GM18507 (cell line): ENCODE data around the gene GLRA3.
"Not testable (repeated sequence)": the region's sequence is repeated elsewhere in the genome, so short reads cannot be mapped to it uniquely, and the experiment has no call there.

Experiments used
- DNase-seq: peaks from one replicate; pipeline ENCODE4 v3.0.0; 2011; ENCODE audit warnings: low read depth; ENCODE audit not compliant: insufficient read length; ENCODE audit errors: extremely low spot score
- FAIRE-seq: peaks from 2 replicates; lab custom pipeline; 2011; peaks lifted over from hg19 to GRCh38; lab: Jason Lieb, UNC

GLRA3 gene

DNA sequence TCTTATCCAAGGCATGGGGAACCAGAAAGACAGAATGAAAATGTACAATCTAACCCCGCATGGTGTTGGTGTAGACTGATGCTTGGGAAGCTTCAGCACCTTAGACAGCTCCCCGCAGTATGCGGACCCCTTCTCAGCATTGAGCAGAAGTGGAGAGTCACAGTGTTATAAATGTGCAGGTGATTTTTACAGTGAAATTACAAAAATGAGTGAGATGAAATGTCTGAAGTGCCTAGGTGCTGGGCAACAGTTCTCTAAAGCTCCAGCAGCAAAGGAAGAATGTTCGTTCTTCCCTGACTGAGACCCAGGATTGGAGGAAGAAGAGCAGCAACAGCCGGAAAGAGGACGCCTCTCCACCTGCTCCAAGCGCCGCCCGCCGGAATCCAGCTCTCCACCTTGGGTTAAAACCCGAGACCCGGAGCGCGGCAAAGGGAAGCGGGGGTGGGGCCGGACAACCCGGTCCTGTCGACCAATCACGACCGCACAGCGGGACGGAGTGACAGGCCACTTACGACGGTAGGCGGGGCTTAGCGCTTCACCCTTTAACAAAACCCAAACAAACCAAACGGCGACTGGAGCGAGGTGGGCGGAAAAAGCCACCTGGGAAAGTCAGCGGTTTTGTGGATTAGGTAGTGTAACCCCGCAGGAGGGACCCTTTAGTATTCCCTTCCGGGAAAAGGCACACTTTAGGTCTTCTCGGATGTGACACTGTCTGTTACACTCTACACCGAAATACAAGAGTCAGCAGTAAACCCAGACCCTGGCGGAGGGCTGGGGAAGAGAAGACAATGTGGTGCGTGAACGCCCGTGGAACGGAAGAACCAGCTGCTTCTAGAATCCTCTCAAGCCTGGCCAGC lies at the start of gene GLRA3:
Gene GLRA3, minus strand, starts transcription at position 403 of the 857 bp plus-strand sequence. CDS start 436 bp downstream, outside the sequence.
- peak; percentile 3 for DNase-seq
- no peak for FAIRE-seq

DNA sequence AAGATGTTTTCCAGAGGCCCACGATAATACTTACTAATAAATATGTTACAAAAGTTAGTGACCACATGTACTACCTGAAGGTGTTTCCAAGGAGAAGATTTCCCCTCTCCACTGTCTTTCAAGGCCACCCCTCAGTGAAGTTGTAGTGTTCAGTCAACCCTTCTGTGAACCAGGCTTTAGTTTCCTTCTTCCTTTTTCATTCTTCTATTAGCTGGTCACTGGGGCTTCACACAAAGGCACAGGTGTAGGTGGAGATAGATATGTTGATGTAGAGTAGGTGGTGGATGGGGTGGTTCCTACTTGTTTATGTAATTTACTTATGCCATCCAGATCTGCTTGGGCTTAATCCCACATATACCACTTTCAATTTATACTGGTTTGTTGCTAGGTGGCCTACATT lies 45.9 kb upstream of the GLRA3 start:
- FAIRE-seq = no peak
- no peak for DNase-seq

DNA sequence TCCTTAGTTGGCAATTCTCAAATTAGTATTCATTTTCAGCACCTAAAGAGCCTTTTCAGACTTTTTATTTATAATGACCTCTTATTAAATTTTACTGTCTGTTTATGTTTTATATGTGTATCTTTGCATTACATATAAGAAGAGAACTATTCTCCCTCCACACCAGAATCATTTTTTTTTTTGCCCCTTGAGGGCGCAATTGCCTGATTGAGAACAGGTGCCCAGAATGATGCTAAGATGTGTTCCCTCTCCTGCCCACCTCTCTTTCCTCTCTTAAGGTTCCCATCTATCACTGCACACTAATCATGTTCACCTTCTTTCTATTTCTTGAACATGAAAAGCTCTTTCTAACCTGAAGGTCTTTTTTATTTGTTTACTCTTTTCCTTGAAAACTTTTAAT lies 44.9 kb upstream of the GLRA3 start:
- peak; percentile 7 for DNase-seq
- FAIRE-seq = peak; percentile 75

DNA sequence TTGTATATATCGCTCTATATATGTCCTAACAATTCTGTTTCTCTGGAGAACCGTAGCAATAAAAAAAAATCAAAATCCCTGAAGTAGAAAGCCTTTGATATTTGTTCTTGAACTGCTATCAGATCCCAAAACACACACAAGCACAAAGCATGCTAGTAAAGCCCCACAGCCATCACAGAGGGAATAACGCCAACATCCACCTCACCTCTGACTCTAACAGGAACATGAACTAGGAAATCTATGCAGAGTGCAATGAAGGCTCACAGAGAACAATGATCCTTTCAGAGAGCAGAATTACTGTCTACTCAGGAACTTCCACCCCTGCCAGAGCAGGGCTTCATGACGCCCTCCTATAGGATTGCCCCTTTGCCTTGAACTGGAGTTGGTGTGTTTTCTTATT lies 44.1 kb upstream of the GLRA3 start:
- peak; percentile 52 for FAIRE-seq
- not testable (repeated sequence) for DNase-seq

DNA sequence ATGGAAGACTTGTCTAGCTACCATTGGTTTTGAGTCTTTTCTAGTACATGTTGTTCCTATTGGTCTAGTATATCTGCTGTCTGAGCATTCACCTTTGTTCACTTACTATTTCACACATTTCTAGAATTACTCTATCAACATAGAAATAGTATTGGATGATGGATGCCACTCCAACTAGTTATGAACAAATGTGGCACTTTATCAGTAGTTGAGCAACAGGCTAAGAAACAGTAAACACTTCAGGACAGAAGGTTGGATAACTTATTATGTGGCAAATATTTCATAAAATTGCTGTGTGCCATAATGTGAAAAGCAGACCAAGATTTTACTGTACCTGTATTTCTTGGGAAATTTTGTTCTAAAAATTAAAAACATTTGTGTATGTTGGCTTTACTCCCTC lies 42.4 kb upstream of the GLRA3 start:
- DNase-seq = no peak
- no peak for FAIRE-seq

DNA sequence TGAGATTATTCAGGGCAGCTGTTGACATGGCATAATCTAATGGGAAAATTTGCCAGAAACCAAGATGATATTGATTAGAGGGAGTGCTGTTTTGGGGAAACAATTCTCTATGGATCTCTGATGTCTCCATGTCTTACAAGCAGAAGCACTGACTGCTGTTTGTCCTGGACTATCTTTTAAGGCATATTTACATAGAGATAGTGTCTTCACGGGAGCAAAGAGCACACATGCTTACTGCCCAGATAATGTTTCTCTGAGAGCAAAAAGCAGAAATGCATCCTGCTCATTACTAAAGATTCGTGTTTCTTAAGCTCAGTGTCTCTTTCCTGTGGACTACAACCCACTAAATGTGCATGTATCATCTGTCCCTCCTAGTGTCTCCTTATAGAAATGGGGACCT lies 41.3 kb upstream of the GLRA3 start:
- DNase-seq (no peak), FAIRE-seq (no peak)

DNA sequence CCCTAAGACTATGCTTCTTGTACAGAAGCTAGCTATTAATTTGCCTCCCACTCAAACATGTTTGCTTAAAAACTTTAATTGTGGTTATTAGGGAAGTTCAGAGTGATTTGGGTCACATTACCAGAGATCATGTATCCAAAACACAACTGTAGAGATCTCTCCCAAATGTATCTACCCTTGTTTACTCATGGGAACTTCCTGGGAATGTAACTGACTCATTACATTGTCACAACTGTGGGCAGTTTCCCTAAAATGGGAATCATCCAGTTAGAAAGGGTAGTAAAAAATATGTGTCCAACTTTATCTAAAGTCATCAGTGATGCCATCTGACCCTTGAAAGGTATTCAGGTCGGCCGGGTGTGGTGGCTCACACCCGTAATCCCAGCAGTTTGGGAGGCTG lies 40.3 kb upstream of the GLRA3 start:
- FAIRE-seq = no peak
- no peak for DNase-seq

DNA sequence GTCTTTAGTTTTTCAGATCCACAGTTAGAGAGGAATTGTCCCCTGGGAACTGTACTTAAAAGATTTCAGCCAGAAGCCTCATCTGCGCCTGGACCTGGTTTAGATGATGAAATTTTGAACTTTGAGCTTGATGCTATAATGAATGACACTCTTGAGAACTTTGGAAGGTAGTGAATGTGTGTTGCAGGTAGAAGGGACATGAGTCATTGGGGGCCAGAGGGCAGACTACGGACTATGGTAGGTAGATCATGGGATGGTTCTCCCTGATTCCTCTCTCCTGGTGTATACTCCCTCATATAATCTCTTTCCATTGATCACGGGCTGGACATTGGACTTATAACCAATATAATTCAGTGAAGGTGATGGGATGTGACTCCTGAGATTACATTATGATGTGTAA lies 38.9 kb upstream of the GLRA3 start:
- no peak for DNase-seq

DNA sequence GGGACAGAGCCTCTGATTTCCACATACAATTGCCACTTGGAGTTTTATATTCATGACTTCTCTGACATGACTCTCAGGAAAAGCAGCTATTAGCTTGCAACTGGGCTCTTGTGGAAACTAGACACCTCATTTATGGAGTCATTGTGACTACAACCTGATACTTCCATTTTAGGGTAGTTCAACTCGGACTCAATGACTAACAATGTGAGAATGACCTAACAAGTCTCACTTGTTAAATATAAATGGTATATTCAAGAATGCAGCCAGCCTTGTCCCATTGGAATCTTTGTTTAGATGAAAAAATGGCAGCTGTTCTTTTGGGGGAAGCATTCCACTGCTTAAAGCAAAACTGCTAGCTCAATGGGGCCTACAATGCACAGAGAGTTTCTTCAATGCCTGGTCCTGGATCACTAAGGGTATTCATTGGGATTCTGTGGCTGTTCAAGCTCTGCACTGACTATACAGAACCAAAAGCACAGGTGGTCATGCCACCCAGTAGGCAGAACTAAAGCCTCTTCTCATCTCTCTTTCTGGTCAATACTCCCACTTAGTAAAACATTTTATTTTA lies 36.5 kb upstream of the GLRA3 start:
- no peak for DNase-seq
- no peak for FAIRE-seq

More for the DNA sequence above, 38.9 kb upstream of the GLRA3 start:
- FAIRE-seq = no peak

DNA sequence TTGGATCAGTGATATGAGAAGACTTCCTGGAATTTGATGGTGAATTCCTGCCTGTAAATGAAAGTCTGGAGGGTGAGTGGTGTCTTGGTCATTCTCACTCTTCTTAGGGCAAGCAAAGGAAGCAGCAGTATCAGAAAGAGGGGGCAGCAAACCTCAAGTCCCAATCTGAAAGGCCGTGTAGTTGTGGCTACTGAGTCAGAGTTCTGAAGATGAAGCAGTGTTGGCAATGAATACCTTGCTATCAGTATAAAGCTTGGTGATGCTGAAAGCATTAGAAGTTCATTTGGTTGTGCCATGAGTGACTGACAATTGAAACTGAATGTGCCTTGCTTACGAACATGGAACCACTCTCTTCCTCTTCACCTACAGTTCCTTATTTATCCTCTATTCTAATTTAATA lies 35.0 kb upstream of the GLRA3 start:
- DNase-seq = no peak

DNA sequence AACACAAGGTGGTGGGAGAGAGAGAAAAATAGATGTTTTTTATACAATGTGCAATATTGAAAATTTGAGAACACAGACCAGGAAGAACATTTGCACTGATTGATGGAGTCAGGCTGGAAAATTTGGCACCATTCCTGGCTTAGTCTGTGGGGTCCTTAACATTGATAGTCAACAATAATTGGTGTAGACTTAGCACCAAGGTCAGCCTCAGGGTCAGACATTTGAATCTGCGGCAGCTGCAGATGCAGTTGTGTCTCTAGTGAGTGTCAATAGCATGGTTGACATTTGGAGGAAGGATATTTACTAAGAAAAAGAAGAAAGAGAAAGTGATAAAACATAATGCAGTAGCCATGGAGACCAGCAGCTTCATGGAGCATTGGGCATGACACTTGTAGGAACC lies 31.5 kb upstream of the GLRA3 start:
- DNase-seq (no peak), FAIRE-seq (no peak)

More for the DNA sequence above, 35.0 kb upstream of the GLRA3 start:
- no peak for FAIRE-seq

DNA sequence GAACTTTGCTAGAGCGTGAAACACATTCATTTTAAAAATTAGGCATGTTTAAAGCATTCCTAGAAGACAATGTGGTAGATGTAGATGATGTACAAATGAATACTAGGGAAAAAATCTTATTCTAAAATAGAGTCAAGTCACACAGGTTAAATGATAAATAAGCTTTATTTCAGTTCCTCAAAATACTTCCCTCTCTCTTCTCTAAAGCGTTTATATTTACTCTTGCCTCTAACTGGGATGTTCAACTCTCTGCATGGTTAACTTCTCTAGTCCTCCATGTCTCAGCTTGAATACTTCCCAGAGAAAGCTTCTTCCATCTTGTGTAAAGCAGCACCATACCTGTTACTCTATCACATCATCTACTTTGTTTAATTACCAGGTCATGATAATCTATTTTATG lies 30.9 kb upstream of the GLRA3 start:
- peak; percentile 12 for FAIRE-seq
- DNase-seq = no peak

DNA sequence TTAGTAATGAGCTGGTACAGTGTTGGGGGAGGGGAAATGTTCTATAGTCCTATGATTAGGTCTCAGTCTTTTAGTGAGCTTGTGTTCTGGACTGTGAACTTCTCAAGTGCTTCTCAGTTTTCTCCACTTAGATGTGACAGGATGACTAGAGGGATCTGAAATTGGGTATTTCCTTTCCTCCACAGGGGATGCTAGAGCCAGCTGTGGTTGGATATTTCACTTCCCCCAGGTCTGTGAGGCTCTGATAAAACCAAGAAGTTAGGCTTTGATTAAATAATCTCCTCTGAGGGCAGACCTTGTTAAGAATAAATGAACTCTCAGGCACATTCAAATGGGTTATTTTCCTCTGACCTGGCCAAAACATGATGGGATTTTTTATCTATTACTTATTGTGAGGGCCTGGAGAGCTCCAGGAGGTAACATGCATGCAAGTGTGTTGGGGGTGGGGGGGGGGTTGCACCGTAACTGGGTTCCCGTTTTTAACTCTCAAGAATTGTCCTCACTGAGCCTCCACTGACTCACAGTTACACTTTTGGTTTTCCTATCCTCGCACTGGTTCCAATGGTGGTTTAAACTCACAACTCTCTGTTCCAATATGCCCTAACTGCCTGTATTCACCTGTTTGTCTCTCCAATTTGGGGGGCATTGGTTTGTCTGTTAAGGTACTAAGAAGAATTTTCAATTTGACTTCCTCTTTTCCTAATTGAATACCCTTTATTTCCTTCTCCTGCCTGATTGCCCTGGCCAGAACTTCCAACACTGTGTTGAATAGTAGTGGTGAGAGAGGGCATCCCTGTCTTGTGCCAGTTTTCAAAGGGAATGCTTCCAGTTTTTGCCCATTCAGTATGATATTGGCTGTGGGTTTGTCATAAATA lies 28.1 kb upstream of the GLRA3 start:
- DNase-seq (no peak), FAIRE-seq (no peak)

DNA sequence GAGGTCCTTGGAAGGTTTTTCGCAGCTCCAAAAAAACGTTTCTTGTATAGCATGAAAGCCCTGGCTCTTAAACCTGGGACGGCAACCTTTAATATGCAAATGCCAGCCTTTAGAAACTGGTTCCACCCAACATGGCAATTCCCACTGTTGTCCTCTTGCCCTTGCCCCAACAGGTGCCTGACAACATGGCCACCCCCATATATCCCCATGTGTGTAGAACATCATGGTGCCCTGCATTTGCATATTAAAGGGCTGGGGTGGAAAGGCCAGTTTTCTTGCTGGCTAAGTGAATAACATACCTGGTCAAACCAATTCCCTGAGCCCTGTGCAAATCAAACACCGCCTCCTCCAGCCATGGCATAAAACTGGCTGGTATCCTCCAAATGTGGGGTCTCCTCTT lies 26.0 kb upstream of the GLRA3 start:
- FAIRE-seq (no peak), DNase-seq (no peak)

DNA sequence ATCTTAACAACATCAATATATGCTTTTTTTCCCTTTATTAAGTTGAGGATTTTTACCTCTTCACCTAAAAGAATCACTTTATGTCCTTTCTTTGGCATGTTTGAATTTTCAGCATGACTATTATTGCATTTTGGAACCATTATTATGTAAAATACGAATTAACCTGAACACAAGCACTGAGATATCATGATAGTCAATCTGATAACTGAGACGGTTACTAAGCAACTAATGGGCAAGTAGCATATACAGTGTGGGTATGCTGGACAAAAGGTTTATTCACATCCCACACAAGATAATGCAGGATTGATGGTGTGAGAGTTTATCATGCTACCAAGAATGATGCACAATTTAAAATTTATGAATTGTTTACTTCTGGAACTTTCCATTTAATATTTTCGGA lies 24.6 kb upstream of the GLRA3 start:
- FAIRE-seq (no peak), DNase-seq (no peak)

DNA sequence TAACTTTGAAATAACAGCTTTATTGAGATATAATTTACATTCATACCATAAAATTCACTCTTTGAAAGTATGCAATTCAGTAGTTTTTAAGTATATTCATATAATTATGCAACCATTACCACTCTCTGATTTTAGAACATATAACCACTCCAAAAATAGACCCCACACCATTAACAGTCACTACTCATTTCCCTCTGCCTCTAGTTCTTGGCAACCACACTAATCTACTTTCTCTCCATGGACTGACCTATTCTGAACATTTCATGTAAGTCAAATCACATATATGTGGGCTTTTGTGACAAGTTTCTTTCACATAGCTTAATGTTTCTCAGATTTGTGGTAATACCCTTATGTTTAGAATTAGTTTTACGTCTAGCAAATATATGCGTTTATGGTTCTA lies 19.5 kb upstream of the GLRA3 start:
- no peak for DNase-seq
- no peak for FAIRE-seq

DNA sequence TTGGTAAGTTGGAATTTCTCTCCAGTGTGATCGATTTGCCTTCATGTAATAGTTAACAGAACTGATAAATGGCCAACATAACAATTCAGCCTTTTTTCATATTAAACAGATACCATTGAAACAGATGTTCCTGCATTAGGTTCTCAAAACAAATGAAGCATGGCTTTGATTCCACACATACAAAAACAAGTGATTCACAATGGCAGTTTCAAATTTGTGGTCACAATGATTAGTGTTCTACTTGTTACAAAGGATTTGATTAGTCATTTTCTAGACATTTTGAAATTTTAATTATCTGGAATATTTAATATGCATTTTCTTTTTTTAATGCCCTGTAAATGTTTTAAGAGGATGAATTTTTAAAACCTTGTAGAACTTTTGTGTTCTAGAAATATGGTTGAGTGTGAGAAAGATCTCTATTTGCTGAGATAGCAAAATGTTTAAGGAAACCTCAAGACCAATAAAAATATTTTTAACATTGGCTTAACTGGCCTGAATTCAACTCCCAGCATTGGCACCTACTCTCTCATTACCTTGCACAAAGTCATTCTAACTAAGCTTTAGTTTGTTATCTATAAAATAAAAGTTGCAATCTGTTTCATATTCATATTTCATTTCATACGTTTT lies 18.9 kb upstream of the GLRA3 start:
- DNase-seq (no peak), FAIRE-seq (no peak)

DNA sequence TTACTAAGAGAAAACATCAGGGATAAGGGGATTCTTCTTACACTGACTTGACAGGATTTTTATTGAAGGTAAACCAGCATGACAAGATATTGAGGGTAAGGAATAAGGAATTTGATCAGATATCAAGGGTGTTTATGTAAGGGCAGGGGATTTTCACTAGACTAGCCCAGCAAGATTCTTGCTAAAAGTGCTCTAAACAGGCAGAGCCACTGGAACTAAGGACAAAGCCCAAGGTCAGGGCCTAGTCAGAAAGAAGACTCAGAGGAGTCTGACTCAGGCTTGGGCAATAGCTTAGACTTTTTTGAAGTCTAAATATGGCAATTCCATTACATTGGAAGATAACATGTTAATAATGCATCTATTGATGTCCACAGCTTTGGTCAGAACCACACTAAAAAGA lies 6.5 kb upstream of the GLRA3 start:
- DNase-seq (no peak), FAIRE-seq (no peak)

DNA sequence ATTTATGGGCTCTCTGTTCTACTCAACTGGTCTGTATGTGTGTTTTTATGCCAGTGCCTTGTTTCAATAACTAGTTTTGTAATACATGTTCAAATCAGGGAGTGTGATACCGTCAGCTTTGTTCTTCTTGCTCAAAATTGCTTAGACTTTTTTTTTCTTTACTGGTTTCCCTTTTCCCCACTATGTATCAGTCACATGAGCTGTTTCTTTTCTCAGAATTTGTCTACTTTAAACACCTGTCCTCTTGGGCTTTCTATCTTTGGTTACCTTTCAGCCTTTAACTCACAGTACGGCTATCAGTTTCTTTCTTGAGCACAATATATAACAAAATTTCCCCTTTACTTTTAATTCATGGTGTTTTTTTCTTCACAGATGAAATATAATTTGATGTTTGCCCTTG lies 5.4 kb upstream of the GLRA3 start:
- DNase-seq = no peak
- FAIRE-seq = no peak

DNA sequence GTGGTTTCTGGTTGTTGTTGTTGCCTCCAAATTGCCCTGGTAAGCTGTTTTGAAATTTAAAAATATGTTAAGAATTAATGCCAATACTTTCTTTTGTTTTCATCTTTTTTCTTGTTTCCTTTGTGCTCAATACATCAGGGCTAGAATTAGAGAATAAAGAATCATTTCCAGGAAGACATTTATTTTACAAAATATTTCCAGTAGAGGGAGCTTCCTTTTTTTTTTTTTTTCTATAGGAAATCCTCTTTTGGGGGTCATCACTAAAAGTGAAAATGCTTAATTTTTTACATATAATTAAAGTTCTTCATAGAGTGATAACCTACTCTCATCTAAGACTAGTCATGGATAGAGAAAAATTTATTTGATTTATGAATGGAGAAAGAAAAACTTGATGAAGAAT lies 2.4 kb downstream of the GLRA3 start:
- DNase-seq = no peak
- no peak for FAIRE-seq
